Kidney epithelial cell (primary cell): Measurements from ENCODE around the gene DOCK1. TPM values are rescaled to one million over a fixed set of nuclear protein-coding genes. Genes with fewer than 3 reads are reported as not detected.

Experiments
- DNase-seq: peaks from one replicate; pipeline ENCODE4 v3.0.0-alpha.2; 2010; ENCODE audit warnings: low read depth
- H3K27me3 ChIP-seq: 2 replicates; pipeline ENCODE4 v1.6.0; 2011; ENCODE audit warnings: low read length; ENCODE audit not compliant: control insufficient read depth, insufficient read depth
- H3K36me3 ChIP-seq: 2 replicates; pipeline ENCODE4 v1.5.1; 2011; ENCODE audit warnings: low read length; ENCODE audit not compliant: control insufficient read depth, insufficient read depth
- H3K4me3 ChIP-seq: 2 replicates; pipeline ENCODE4 v1.5.1; 2011; ENCODE audit warnings: low read depth, mild to moderate bottlenecking, control low read depth, low read length
- CTCF ChIP-seq: IDR thresholded peaks from 2 replicates; pipeline ENCODE4 v1.5.1; 2011; ENCODE audit warnings: mild to moderate bottlenecking, moderate library complexity, low read length, control low read depth, inconsistent platforms; ENCODE audit not compliant: insufficient read depth, poor library complexity, severe bottlenecking
- total RNA-seq: library from RNA; depleted of rRNA; stranded (reverse); fragments of >200 nt; gene quantifications from 2 replicates; pipeline ENCODE4 v1.2.3, GENCODE V29; 2015

The DOCK1 gene
- total RNA-seq, 1 donor from 2014 or later: 39.5 TPM

- no peak for TF ChIP-seq CTCF
- no peak for DNase-seq
- H3K27me3 ChIP-seq: no peaks in the 10 kb centered on the region
- H3K36me3 ChIP-seq: peaks cover 2% of the 10 kb centered on the region
- H3K4me3 ChIP-seq: no peak overlapping the region
These were observed 146.8 kb downstream of the DOCK1 start for GRCh38 chr10:127052001-127052400.

- H3K36me3 ChIP-seq: peaks cover 2% of the 10 kb centered on the region
- TF ChIP-seq CTCF: no peak
- DNase-seq: no peak
- H3K27me3 ChIP-seq: no peaks in the 10 kb centered on the region
- no peak overlapping the region for H3K4me3 ChIP-seq
These were observed 150.0 kb downstream of the DOCK1 start for GRCh38 chr10:127055263-127055662.

GRCh38 chr10:127059314-127059713 lies 154.1 kb downstream of the DOCK1 start:
- Histone ChIP-seq H3K36me3 (no peaks in the 10 kb centered on the region), H3K4me3 (no peak overlapping the region), H3K27me3 (no peaks in the 10 kb centered on the region)
- DNase-seq: no peak
- TF ChIP-seq CTCF: no peak

GRCh38 chr10:127063762-127064161 lies 158.5 kb downstream of the DOCK1 start:
- Histone ChIP-seq H3K36me3 (no peaks in the 10 kb centered on the region), H3K27me3 (no peaks in the 10 kb centered on the region), H3K4me3 (no peak overlapping the region)
- no peak for DNase-seq
- TF ChIP-seq CTCF: no peak

GRCh38 chr10:127064474-127064873 lies 159.2 kb downstream of the DOCK1 start:
- Histone ChIP-seq H3K4me3 (no peak overlapping the region), H3K27me3 (no peaks in the 10 kb centered on the region), H3K36me3 (no peaks in the 10 kb centered on the region)
- TF ChIP-seq CTCF: no peak
- DNase-seq: no peak

GRCh38 chr10:127067542-127068194 lies 162.4 kb downstream of the DOCK1 start:
- Histone ChIP-seq H3K27me3 (no peaks in the 10 kb centered on the region), H3K4me3 (no peak overlapping the region), H3K36me3 (no peaks in the 10 kb centered on the region)
- no peak for DNase-seq
- no peak for TF ChIP-seq CTCF
